HEK293 (cell line): ENCODE measurements around the gene ARHGAP1.

ENCODE experiments used
- CTCF ChIA-PET: fragments of 350-600 bp; formaldehyde crosslinking; extraction: SDS; loops from one replicate; lab custom pipeline; 2021; ENCODE audit warnings: antibody characterized with exemption; lab: Yijun Ruan, JAX
- POLR2A ChIA-PET: fragments of 300-600 bp; formaldehyde crosslinking; extraction: SDS; loops from one replicate; lab custom pipeline; 2020; ENCODE audit warnings: antibody characterized with exemption, inconsistent platforms; lab: Yijun Ruan, JAX
- H3K27ac ChIP-seq: fragments of 200-500 bp; sonication (Bioruptor generic); 2 replicates; pipeline ENCODE4 v1.5.1; 2014; ENCODE audit warnings: low read depth, low read length, control low read depth, inconsistent platforms; ENCODE audit errors: extremely low read depth
- H3K36me3 ChIP-seq, 2 experiments: fragments of 200-500 bp in 1 of 2; sonication (Bioruptor generic) in 1 of 2; 1 replicate in 1 of 2; 2 replicates in 1 of 2; pipeline ENCODE4 v1.5.1; 2014 to 2017; ENCODE audit warnings: inconsistent platforms in 2 of 2, low read length in 2 of 2; ENCODE audit not compliant: control insufficient read depth in 2 of 2, insufficient read depth in 1 of 2
- H3K4me1 ChIP-seq: fragments of 200-500 bp; sonication (Bioruptor generic); 2 replicates; pipeline ENCODE4 v1.5.1; 2014; ENCODE audit warnings: mild to moderate bottlenecking, low read length, inconsistent platforms; ENCODE audit not compliant: control insufficient read depth, insufficient read depth
- H3K4me3 ChIP-seq: 2 replicates; pipeline ENCODE4 v1.5.1; 2011; ENCODE audit warnings: low read depth, mild to moderate bottlenecking, control low read depth, low read length, moderate library complexity
- H3K9me3 ChIP-seq: fragments of 200-500 bp; sonication (Bioruptor generic); 2 replicates; pipeline ENCODE4 v1.5.1; 2014; ENCODE audit warnings: low read depth, low read length, inconsistent platforms; ENCODE audit not compliant: control insufficient read depth, insufficient read depth
- CTCF ChIP-seq: fragments of 450-650 bp; formaldehyde crosslinking; IDR thresholded peaks from 2 replicates; pipeline ENCODE4 v1.5.1; 2016; ENCODE audit warnings: missing biosample characterization, missing genetic modification characterization
- FEZF1 ChIP-seq: fragments of 450-650 bp; formaldehyde crosslinking; IDR thresholded peaks from 2 replicates; pipeline ENCODE4 v1.5.1; 2016; ENCODE audit warnings: missing biosample characterization, missing genetic modification characterization
- IKZF3 ChIP-seq: fragments of 450-650 bp; IDR thresholded peaks from 2 replicates; pipeline ENCODE4 v1.5.0; 2018; ENCODE audit warnings: missing biosample characterization, mild to moderate bottlenecking, missing genetic modification characterization, moderate library complexity
- OSR2 ChIP-seq: fragments of 450-650 bp; formaldehyde crosslinking; IDR thresholded peaks from 2 replicates; pipeline ENCODE4 v1.5.1; 2016; ENCODE audit warnings: missing biosample characterization, missing genetic modification characterization
- PATZ1 ChIP-seq: fragments of 450-650 bp; formaldehyde crosslinking; IDR thresholded peaks from 2 replicates; pipeline ENCODE4 v1.5.1; 2016; ENCODE audit warnings: missing biosample characterization, missing genetic modification characterization
- ZBTB17 ChIP-seq: fragments of 450-650 bp; formaldehyde crosslinking; IDR thresholded peaks from 2 replicates; pipeline ENCODE4 v1.5.1; 2016; ENCODE audit warnings: missing biosample characterization, missing genetic modification characterization
- ZNF157 ChIP-seq: fragments of 450-650 bp; formaldehyde crosslinking; IDR thresholded peaks from 2 replicates; pipeline ENCODE4 v1.5.1; 2016; ENCODE audit warnings: missing biosample characterization, missing genetic modification characterization
- ZNF26 ChIP-seq: fragments of 450-650 bp; formaldehyde crosslinking; IDR thresholded peaks from 2 replicates; pipeline ENCODE4 v1.5.1; 2016; ENCODE audit warnings: missing biosample characterization, missing genetic modification characterization
- ZNF302 ChIP-seq: fragments of 450-650 bp; formaldehyde crosslinking; IDR thresholded peaks from 2 replicates; pipeline ENCODE4 v1.5.1; 2016; ENCODE audit warnings: missing biosample characterization, missing genetic modification characterization, low read depth
- ZNF433 ChIP-seq: fragments of 450-650 bp; formaldehyde crosslinking; IDR thresholded peaks from 2 replicates; pipeline ENCODE4 v1.5.1; 2016; ENCODE audit warnings: missing biosample characterization, missing genetic modification characterization, low read depth
- ZNF776 ChIP-seq: fragments of 450-650 bp; formaldehyde crosslinking; IDR thresholded peaks from 2 replicates; pipeline ENCODE4 v1.5.0; 2017; ENCODE audit warnings: missing biosample characterization, missing genetic modification characterization, borderline replicate concordance

Gene ARHGAP1

GRCh38 chr11:46725338-46726205, 25.2 kb upstream of the ARHGAP1 start:
- Histone ChIP-seq H3K36me3 (no peaks in the 10 kb centered on the region), H3K9me3 (no peaks in the 10 kb centered on the region), H3K4me3 (no peak overlapping the region), H3K27ac (no peak overlapping the region), H3K4me1 (no peaks in the 10 kb centered on the region)
- TF ChIP-seq IKZF3 (tag by site-specific recombination) (0 out of 2 replicates have a peak, but pooled peaks have one; percentile 19), OSR2 (tag by site-specific recombination) (peak; percentile 86), ZBTB17 (tag by site-specific recombination) (peak; percentile 73), ZNF26 (tag by site-specific recombination) (no peak), FEZF1 (peak; percentile 45; the same call in 1 of the 2 replicates)
- POLR2A ChIA-PET = interaction anchor here (0.7 kb wide), 1 partner anchor 17 kb away, joined by 3 read pairs; no protein-coding TSS in a partner anchor
- CTCF ChIA-PET = interaction anchor here (0.6 to 0.7 kb wide), 2 partner anchors 592 to 882 kb away, joined by 3 to 4 read pairs; no protein-coding TSS in a partner anchor

- Histone ChIP-seq H3K27ac (no peak overlapping the region), H3K4me3 (no peak overlapping the region), H3K4me1 (no peaks in the 10 kb centered on the region), H3K9me3 (no peaks in the 10 kb centered on the region), H3K36me3 (no peaks in the 10 kb centered on the region)
- TF ChIP-seq ZNF776 (tag by site-specific recombination) (no peak), PATZ1 (tag by site-specific recombination) (no peak), ZNF157 (tag by site-specific recombination) (no peak), CTCF (tag by site-specific recombination) (no peak)
- ChIA-PET CTCF (no interaction called here), POLR2A (no interaction called here)
These were observed 23.7 kb upstream of the ARHGAP1 start for GRCh38 chr11:46724088-46724487.

- H3K27ac ChIP-seq = no peak overlapping the region
- POLR2A ChIA-PET = interaction anchor here (0.8 kb wide), 1 partner anchor 23 kb away, joined by 3 read pairs; the partner anchor contains the start of genes ARHGAP1 and ZNF408
- TF ChIP-seq ZNF302 (no peak), ZNF433 (tag by site-specific recombination) (no peak)
- CTCF ChIA-PET = no interaction called here
- H3K36me3 ChIP-seq = no peaks in the 10 kb centered on the region
- H3K9me3 ChIP-seq = no peaks in the 10 kb centered on the region
- H3K4me1 ChIP-seq = no peaks in the 10 kb centered on the region
- H3K4me3 ChIP-seq = no peak overlapping the region
These were observed 22.9 kb upstream of the ARHGAP1 start for GRCh38 chr11:46723359-46723680.
